Liver (tissue), 9 donors: ENCODE measurements around the gene TNKS2. TPM values are rescaled to one million over a fixed set of nuclear protein-coding genes. Genes with fewer than 3 reads are reported as not detected.

Source experiments
- DNase-seq: peaks from one replicate; pipeline ENCODE4 v3.0.0-alpha.2; 2017; ENCODE audit warnings: low spot score
- H3K27ac ChIP-seq, 2 donors: one replicate each; pipeline ENCODE4 v1.7.0; 2013; ENCODE audit warnings: inconsistent platforms in 2 of 2, low read length in 2 of 2, control low read depth in 1 of 2, low read depth in 1 of 2, mild to moderate bottlenecking in 1 of 2
- H3K27me3 ChIP-seq, 4 donors: one replicate each; pipeline versions ENCODE4 v1.6.1 to v1.7.0; 2013; ENCODE audit warnings: low read length in 3 of 4, inconsistent platforms in 1 of 4, mild to moderate bottlenecking in 1 of 4, moderate library complexity in 1 of 4; ENCODE audit not compliant: control insufficient read depth in 4 of 4, insufficient read depth in 4 of 4
- H3K36me3 ChIP-seq, 4 donors: one replicate each; pipeline versions ENCODE4 v1.6.1 to v1.7.0; 2013; ENCODE audit warnings: low read length in 3 of 4, mild to moderate bottlenecking in 3 of 4, low read depth in 1 of 4, moderate library complexity in 1 of 4; ENCODE audit not compliant: control insufficient read depth in 4 of 4, insufficient read depth in 3 of 4
- H3K4me1 ChIP-seq, 4 donors: one replicate each; pipeline versions ENCODE4 v1.6.1 to v1.7.0; 2013; ENCODE audit warnings: low read length in 3 of 4, mild to moderate bottlenecking in 3 of 4, moderate library complexity in 1 of 4; ENCODE audit not compliant: control insufficient read depth in 4 of 4, insufficient read depth in 4 of 4
- H3K4me3 ChIP-seq, 3 donors: one replicate each; pipeline versions ENCODE4 v1.6.1 to v1.7.0; 2013; ENCODE audit warnings: low read length in 3 of 3, control low read depth in 1 of 3, low read depth in 1 of 3, mild to moderate bottlenecking in 1 of 3
- H3K9ac ChIP-seq, 2 donors: one replicate each; pipeline ENCODE4 v1.7.0; 2013; ENCODE audit warnings: low read length in 2 of 2, mild to moderate bottlenecking in 2 of 2, moderate library complexity in 2 of 2, control low read depth in 1 of 2, low read depth in 1 of 2
- H3K9me3 ChIP-seq, 4 donors: one replicate each; pipeline versions ENCODE4 v1.6.1 to v1.7.0; 2013; ENCODE audit warnings: low read length in 3 of 4; ENCODE audit not compliant: control insufficient read depth in 4 of 4
- CTCF ChIP-seq: fragments of 150-350 bp; IDR thresholded peaks from 2 replicates; pipeline ENCODE4 v1.5.1; 2017; ENCODE audit warnings: improper control_type of control experiment, low read depth, low read length; ENCODE audit not compliant: missing input control
- FOXA1 ChIP-seq: IDR thresholded peaks from 2 replicates; pipeline ENCODE4 v1.6.1; 2016; ENCODE audit warnings: antibody characterized with exemption
- FOXA2 ChIP-seq: IDR thresholded peaks from 2 replicates; pipeline ENCODE4 v1.6.1; 2016; ENCODE audit warnings: antibody characterized with exemption
- GABPA ChIP-seq, 2 donors: IDR thresholded peaks in 1 of 2; conservative IDR thresholded peaks in 1 of 2; 2 replicates each; pipeline ENCODE4 v1.6.1; 2016; ENCODE audit warnings: antibody characterized with exemption in 2 of 2, mild to moderate bottlenecking in 1 of 2, moderate library complexity in 1 of 2
- HNF4A ChIP-seq, 2 donors: conservative IDR thresholded peaks; 2 replicates each; pipeline ENCODE4 v1.6.1; 2016; ENCODE audit warnings: antibody characterized with exemption in 2 of 2, mild to moderate bottlenecking in 2 of 2
- HNF4G ChIP-seq: IDR thresholded peaks from 2 replicates; pipeline ENCODE4 v1.6.1; 2016; ENCODE audit warnings: antibody characterized with exemption
- JUND ChIP-seq, 2 donors: IDR thresholded peaks; 2 replicates each; pipeline ENCODE4 v1.6.1; 2016; ENCODE audit warnings: antibody characterized with exemption in 2 of 2
- NR2F2 ChIP-seq: IDR thresholded peaks from 2 replicates; pipeline ENCODE4 v1.6.1; 2016; ENCODE audit warnings: antibody characterized with exemption
- RAD21 ChIP-seq, 2 donors: IDR thresholded peaks; 2 replicates each; pipeline ENCODE4 v1.6.1; 2016; ENCODE audit warnings: antibody characterized with exemption in 2 of 2, mild to moderate bottlenecking in 2 of 2
- REST ChIP-seq: IDR thresholded peaks from 2 replicates; pipeline ENCODE4 v1.6.1; 2016; ENCODE audit warnings: antibody characterized with exemption, mild to moderate bottlenecking
- RXRA ChIP-seq, 2 donors: IDR thresholded peaks; 2 replicates each; pipeline ENCODE4 v1.6.1; 2017 to 2018; ENCODE audit warnings: antibody characterized with exemption in 2 of 2, mild to moderate bottlenecking in 1 of 2
- SP1 ChIP-seq: IDR thresholded peaks from 2 replicates; pipeline ENCODE4 v1.6.1; 2018; ENCODE audit warnings: antibody characterized with exemption, mild to moderate bottlenecking
- TAF1 ChIP-seq: conservative IDR thresholded peaks from 2 replicates; pipeline ENCODE4 v1.6.1; 2016; ENCODE audit warnings: antibody characterized with exemption, mild to moderate bottlenecking
- YY1 ChIP-seq: IDR thresholded peaks from 2 replicates; pipeline ENCODE4 v1.6.1; 2016; ENCODE audit warnings: antibody characterized with exemption, mild to moderate bottlenecking
- WGBS: extraction: QIAGEN DNeasy Blood & Tissue Kit; methylation state at CpG from one replicate; pipeline ENCODE4 v1.1.7; 2013; 5-methylcytosine and 5-hydroxymethylcytosine counted together
- polyA plus RNA-seq, 2 donors: library from polyadenylated mRNA; stranded (reverse) in 1 of 2; unstranded in 1 of 2; fragments of 200-250 nt in 1 of 2; fragments of >200 nt in 1 of 2; fragmentation: Nextera tagmentation in 1 of 2; extraction: Ambion mirVana in 1 of 2; gene quantifications; one replicate each; pipeline versions ENCODE4 v1.2.1 to v1.2.3, GENCODE V29; 2013 to 2015
- total RNA-seq, 2 donors: library from RNA; depleted of rRNA; stranded (reverse); fragments of >200 nt; gene quantifications; one replicate each; pipeline ENCODE4 v1.2.3, GENCODE V29; 2014
- TF ChIP-seq, protein P1 (sequence below): IDR thresholded peaks from 2 replicates; pipeline ENCODE4 v1.6.1; 2016; ENCODE audit warnings: antibody characterized with exemption
- TF ChIP-seq, protein P2 (sequence below): IDR thresholded peaks from 2 replicates; pipeline ENCODE4 v1.6.1; 2016; ENCODE audit warnings: antibody characterized with exemption
- TF ChIP-seq, protein P3 (sequence below): IDR thresholded peaks from 2 replicates; pipeline ENCODE4 v1.6.1; 2016; ENCODE audit warnings: antibody characterized with exemption
- donor health status: healthy.
- donor health status: healthy.
- donor health status: healthy.
- donor health status: healthy.
- donor health status: healthy.

The TNKS2 gene
- total and polyA plus RNA-seq, 4 donors, result 5.2 to 30.7 (median 18.2) TPM

- TF ChIP-seq, protein P1, sequence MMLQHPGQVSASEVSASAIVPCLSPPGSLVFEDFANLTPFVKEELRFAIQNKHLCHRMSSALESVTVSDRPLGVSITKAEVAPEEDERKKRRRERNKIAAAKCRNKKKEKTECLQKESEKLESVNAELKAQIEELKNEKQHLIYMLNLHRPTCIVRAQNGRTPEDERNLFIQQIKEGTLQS, result no peak
- no peak for TF ChIP-seq YY1
These were observed 15.7 kb upstream of the TNKS2 start (continued) for GRCh38 chr10:91782539-91782938.

- 87% methylated on average over 1 of the region's 1 CpG for WGBS
- no peak for DNase-seq
- H3K9me3 ChIP-seq, result no peaks in the 10 kb centered on the region
- TF ChIP-seq RXRA (IDR thresholded peaks at IDR 0.05) (no peak), HNF4G (no peak), FOXA2 (no peak), GABPA (IDR thresholded peaks at IDR 0.05 in 1 of 2, conservative IDR thresholded peaks at IDR 0.05 in 1 of 2) (no peak), JUND (IDR thresholded peaks at IDR 0.05) (no peak), NR2F2 (no peak), CTCF (no peak), SP1 (no peak)
- TF ChIP-seq, protein P1, result no peak
- TF ChIP-seq, protein P2, sequence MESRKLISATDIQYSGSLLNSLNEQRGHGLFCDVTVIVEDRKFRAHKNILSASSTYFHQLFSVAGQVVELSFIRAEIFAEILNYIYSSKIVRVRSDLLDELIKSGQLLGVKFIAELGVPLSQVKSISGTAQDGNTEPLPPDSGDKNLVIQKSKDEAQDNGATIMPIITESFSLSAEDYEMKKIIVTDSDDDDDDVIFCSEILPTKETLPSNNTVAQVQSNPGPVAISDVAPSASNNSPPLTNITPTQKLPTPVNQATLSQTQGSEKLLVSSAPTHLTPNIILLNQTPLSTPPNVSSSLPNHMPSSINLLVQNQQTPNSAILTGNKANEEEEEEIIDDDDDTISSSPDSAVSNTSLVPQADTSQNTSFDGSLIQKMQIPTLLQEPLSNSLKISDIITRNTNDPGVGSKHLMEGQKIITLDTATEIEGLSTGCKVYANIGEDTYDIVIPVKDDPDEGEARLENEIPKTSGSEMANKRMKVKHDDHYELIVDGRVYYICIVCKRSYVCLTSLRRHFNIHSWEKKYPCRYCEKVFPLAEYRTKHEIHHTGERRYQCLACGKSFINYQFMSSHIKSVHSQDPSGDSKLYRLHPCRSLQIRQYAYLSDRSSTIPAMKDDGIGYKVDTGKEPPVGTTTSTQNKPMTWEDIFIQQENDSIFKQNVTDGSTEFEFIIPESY, result no peak
- H3K9ac ChIP-seq, result no peak overlapping the region
- H3K36me3 ChIP-seq, result no peaks in the 10 kb centered on the region
- H3K27me3 ChIP-seq, result no peaks in the 10 kb centered on the region
- no peak overlapping the region for H3K4me3 ChIP-seq
- H3K4me1 ChIP-seq, result peaks cover 0 to 7% (median 5%) of the 10 kb centered on the region in 4 donors
- H3K27ac ChIP-seq, result no peak overlapping the region
These were observed 12.4 kb upstream of the TNKS2 start for GRCh38 chr10:91785830-91786229.

DNA sequence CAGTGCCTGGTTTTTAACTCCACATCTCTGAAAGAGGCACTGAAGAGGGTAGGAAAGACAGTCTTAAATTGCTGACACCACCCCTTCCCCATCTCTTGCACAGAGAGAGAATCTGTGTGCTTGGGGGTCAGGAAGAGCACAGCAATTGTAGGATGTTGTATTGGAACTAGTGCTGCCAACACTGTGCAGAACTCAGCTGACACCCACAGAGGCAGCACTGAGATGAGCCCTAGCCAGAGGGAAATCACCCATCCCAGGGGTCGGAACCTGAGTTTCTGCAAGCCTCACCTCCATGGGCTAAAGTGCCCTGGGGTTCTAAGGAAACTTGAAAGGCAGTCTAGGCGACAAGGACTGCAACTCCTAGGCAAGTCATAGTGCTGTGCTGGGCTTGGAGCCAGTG is 11.0 kb upstream of the TNKS2 start:
- no peak overlapping the region for H3K9ac ChIP-seq
- DNase-seq, result no peak
- peaks cover 0 to 7% (median 5%) of the 10 kb centered on the region in 4 donors for H3K4me1 ChIP-seq
- WGBS, result over 99% methylated on average over 2 of the region's 2 CpGs
- H3K27ac ChIP-seq, result no peak overlapping the region
- H3K9me3 ChIP-seq, result no peaks in the 10 kb centered on the region
- no peaks in the 10 kb centered on the region for H3K36me3 ChIP-seq
- H3K27me3 ChIP-seq, result no peaks in the 10 kb centered on the region
- no peak overlapping the region for H3K4me3 ChIP-seq
- TF ChIP-seq RAD21 (IDR thresholded peaks at IDR 0.05), result no peak
- no peak for TF ChIP-seq HNF4G
- no peak for TF ChIP-seq CTCF
- TF ChIP-seq, protein P3, sequence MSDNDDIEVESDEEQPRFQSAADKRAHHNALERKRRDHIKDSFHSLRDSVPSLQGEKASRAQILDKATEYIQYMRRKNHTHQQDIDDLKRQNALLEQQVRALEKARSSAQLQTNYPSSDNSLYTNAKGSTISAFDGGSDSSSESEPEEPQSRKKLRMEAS, result no peak
- no peak for TF ChIP-seq RXRA (IDR thresholded peaks at IDR 0.05)
- TF ChIP-seq JUND (IDR thresholded peaks at IDR 0.05), result no peak
- no peak for TF ChIP-seq GABPA (IDR thresholded peaks at IDR 0.05 in 1 of 2, conservative IDR thresholded peaks at IDR 0.05 in 1 of 2)
- no peak for TF ChIP-seq YY1
- no peak for TF ChIP-seq HNF4A (conservative IDR thresholded peaks at IDR 0.05)
- TF ChIP-seq TAF1, result no peak
- no peak for TF ChIP-seq SP1
- no peak for TF ChIP-seq REST
- no peak for TF ChIP-seq FOXA1
- no peak for TF ChIP-seq NR2F2
- TF ChIP-seq, protein P2, result no peak
